ENCODE data around the gene SETD1B.

The SETD1B gene

DNA sequence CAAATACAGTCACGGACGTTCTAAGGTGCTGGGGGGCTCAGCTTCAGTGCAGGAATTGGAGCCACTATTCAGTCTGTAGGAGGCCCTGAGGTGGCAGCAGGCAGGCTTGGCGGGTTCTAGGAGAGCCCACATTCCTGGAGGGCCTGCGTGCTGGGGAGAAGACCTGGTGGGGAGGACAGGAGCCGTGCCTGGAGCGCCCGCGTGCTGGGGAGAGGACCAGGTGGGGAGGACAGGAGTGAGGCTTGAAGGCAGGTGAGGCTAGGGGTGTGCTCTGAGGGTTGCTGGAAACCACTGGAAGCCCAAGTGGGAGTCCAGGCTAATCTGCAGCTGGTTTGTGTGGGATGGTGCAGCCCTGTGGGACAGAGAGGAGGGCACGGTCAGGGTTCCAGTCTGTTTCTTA, 33.4 kb upstream of the SETD1B start:
- no peak for FAIRE-seq
- TF ChIP-seq POLR2A (IDR thresholded peaks at IDR 0.05; ENCODE audit: low read depth, low read length) (no peak), POLR2AphosphoS5 (IDR thresholded peaks at IDR 0.05; ENCODE audit: low read depth, low read length) (no peak), TAF1 (IDR thresholded peaks at IDR 0.05; ENCODE audit: borderline replicate concordance, low read depth, low read length) (no peak)
- DNase-seq (ENCODE audit: insufficient read length) = no peak

DNA sequence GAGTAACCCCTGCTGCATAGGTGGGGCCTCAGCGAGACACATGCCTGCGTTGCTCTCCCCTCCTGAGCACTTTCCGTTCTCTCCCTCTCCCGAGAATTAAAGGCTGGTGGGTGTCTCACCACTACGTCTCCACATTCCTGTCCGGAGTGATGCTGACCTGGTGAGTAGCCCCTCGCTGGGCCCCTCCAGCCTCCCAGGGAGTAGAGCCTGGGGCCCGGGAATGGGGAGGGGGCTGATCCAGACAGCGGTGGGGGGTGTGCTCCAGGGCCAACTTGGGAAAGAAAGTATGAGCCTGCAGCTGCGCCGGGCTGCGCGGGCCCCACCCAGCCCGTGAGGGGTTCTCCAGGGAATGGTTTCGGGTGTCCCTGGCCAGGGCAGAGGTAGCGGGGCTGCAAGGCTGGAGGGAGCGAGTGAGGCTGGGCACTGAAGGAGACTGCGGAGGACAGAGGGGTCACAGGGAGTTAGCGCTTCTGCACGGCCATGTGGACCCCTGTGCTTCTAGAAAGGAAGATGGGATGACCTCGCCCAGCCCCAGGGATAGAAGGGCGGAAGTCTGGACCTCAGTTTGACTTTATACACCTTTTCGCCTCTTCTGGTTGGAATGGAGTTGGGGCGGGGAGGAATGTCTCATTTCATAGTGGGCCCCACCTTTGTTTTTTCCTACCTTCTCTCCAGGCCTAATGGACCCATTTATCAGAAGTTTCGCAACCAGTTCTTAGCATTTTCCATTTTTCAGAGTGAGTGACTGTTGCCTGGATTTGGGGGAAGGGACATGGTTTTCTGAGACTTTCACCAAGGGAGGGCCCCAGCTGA, 32.8 kb upstream of the SETD1B start:
- TF ChIP-seq POLR2A (IDR thresholded peaks at IDR 0.05; ENCODE audit: low read depth, low read length) (no peak), POLR2AphosphoS5 (IDR thresholded peaks at IDR 0.05; ENCODE audit: low read depth, low read length) (no peak), TAF1 (IDR thresholded peaks at IDR 0.05; ENCODE audit: borderline replicate concordance, low read depth, low read length) (no peak)
- DNase-seq (ENCODE audit: insufficient read length) = no peak
- no peak for FAIRE-seq

DNA sequence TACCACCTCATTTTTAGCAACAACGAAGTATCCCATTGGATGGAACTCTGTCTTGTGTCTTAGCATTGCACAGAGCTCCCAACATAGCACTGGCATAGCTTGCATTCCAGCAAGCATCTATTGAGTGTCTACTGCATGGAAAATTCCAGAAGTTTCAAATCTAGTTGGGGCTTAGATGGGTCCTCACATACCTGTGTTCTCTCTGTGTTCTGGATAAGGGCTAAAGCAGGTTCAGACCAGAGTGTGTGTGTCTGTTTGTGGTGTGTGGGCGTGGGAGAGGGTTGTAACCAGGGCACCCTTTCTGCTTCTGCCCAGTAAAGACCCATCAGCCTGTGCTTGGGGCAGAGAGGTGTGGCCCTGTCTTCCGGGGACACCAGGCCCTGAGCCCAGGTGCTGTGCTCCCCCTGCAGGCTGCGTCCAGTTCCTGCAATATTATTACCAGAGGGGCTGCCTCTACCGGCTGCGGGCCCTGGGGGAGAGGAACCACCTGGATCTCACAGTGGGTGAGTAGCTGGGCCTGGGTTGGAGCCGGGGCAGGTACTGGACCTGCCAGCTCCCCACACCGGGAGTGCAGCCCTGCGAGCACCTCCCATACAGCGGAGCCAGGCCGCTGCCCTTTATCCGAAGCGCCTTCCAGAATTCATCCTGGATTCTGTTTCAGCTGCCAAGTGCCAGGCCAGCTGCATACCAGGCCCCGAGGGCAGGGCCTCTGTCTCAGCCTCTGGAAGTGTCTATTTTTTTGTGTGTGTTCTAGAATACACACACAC, 30.6 kb upstream of the SETD1B start:
- TF ChIP-seq POLR2AphosphoS5 (IDR thresholded peaks at IDR 0.05; ENCODE audit: low read depth, low read length) (no peak), TAF1 (IDR thresholded peaks at IDR 0.05; ENCODE audit: borderline replicate concordance, low read depth, low read length) (no peak), POLR2A (IDR thresholded peaks at IDR 0.05; ENCODE audit: low read depth, low read length) (no peak)
- DNase-seq (ENCODE audit: insufficient read length) = peak; percentile 95
- peak; percentile 99 for FAIRE-seq

DNA sequence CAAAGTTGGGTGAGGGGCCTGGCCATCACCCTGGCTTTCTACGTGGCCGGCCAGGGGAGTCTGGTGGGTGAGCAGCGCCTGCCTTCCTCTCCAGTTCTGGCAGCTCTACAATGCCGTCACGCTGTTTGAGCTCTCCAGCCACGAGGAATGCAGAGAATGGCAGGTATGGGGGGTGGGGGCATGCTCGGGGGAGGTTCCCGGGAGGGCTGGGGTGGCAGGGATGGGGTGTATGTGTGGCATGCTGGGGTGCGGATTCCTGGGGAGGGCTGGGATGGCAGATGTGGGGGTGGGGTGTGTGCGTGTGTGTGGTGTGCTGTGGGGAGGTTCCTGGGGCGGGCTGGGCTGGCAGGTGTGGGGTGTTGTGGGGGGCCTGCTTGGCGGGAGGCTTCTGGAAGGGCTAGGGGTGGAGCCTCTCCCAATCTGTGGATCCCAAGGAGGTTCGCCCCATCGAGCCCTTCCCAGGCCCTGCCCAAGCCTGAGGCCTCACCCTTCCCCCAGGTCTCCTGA, 28.8 kb upstream of the SETD1B start:
- FAIRE-seq (no peak), DNase-seq (ENCODE audit: insufficient read length) (no peak)
- TF ChIP-seq POLR2A (IDR thresholded peaks at IDR 0.05; ENCODE audit: low read depth, low read length) (no peak), POLR2AphosphoS5 (IDR thresholded peaks at IDR 0.05; ENCODE audit: low read depth, low read length) (no peak), TAF1 (IDR thresholded peaks at IDR 0.05; ENCODE audit: borderline replicate concordance, low read depth, low read length) (no peak)

DNA sequence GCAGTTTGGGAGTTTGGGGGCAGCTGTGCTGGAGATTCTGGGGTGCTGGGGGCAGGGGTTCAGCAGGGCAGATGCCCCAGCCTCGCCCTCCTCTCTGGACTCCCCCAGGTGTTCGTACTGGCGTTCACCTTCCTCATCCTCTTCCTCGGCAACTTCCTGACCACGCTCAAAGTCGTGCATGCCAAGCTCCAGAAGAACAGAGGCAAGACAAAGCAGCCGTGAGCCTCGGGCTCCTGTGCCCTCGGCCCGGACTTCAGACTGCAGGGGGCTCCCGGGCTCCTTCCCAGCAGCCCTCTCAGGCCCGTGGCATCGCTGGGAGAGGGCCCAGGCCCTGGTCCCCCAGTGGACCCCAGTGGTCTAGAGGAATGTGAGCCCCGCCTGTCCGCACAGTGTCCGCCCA, 28.3 kb upstream of the SETD1B start:
- TF ChIP-seq POLR2A (IDR thresholded peaks at IDR 0.05; ENCODE audit: low read depth, low read length) (no peak), TAF1 (IDR thresholded peaks at IDR 0.05; ENCODE audit: borderline replicate concordance, low read depth, low read length) (no peak), POLR2AphosphoS5 (IDR thresholded peaks at IDR 0.05; ENCODE audit: low read depth, low read length) (no peak)
- FAIRE-seq (no peak), DNase-seq (ENCODE audit: insufficient read length) (no peak)

DNA sequence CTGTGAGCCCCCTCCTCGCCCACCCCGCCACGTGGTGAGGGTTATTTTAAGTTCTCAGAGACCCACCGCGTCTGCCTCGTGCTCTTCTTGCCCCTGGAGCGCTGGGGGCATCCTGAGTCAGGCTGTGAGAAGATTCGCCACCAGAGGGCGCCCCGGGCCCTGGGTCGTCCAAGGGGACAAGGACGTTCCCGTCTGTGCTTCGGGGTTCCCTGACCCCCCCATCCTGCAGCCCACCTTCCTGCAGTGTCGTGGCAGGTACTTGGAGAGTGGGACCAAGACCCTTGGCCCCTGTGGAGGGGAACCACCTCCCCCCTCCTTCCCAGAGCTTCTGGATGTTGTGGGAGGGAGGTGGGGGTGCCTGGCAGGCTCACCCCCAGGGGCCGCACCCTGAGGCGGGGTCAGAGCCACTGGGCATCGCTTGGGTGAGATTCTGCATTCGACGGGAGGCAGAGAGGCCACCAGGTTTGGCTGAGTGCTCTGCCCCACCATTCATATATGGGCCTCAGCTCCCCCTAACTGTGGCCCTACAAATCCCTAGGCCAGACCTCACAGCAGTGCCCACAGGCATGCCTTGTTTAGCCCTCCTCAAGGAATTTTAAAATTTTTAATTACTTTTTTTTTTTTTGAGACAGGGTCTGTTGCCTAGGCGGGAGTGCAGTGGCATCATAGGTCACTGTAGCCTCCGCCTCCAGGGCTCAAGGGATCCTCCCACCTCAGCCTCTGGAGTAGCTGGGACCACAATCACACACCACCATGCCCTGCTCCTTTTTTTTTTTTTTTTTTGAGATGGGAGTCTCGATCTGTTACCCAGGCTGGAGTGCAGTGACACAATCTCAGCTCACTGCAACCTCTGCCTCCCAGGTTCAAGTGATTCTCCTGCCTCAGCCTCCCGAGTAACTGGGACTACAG, 27.4 kb upstream of the SETD1B start:
- DNase-seq (ENCODE audit: insufficient read length) (peak; percentile 96), FAIRE-seq (peak; percentile 99)
- TF ChIP-seq TAF1 (IDR thresholded peaks at IDR 0.05; ENCODE audit: borderline replicate concordance, low read depth, low read length) (no peak), POLR2AphosphoS5 (IDR thresholded peaks at IDR 0.05; ENCODE audit: low read depth, low read length) (no peak), POLR2A (IDR thresholded peaks at IDR 0.05; ENCODE audit: low read depth, low read length) (no peak)

DNA sequence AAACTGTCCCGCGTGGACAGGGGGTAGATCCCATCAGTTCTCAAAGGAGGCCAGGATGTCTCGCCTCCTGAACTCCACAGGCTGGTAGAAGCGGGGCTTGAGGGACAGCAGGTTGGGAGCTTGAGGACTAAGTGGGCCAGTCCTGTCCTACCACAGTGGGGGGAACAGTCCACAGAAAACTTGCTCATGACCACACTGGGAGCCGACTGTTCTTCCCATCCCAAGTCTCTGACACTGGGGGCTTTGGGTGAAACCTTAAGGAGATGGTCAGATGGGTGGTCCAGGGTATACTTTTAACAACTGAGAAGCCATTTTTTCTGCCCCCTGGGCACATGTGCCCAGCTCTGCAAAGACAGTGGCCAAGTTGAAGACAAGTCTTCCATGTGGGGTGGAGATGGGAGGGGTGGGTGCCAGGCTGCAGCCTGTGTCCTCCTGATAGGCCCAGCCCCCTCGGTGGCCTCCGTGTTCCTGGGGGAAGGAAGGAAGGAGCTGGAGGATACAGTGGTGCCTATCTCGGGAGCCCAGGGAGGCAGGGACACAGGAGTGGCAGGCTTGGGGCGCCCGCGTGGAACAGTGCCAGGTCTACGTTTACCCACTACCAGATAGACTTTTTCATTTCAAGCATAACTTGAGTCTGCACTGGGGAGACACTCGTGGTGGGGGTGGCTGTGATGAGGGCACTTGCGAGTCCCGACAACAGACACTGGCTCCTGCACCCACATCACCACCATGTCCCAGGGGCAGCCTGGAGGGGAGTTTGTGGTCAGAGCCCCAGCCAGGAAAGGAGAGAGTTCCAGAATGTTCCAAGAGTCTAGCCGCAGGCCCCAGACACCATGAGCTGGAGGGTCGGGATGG, 25.0 kb upstream of the SETD1B start:
- DNase-seq (ENCODE audit: insufficient read length) (no peak), FAIRE-seq (no peak)
- TF ChIP-seq TAF1 (IDR thresholded peaks at IDR 0.05; ENCODE audit: borderline replicate concordance, low read depth, low read length) = no peak
- no peak for TF ChIP-seq POLR2AphosphoS5 (IDR thresholded peaks at IDR 0.05; ENCODE audit: low read depth, low read length)
- 0 out of 2 replicates have a peak, but pooled peaks have one; percentile 26 for TF ChIP-seq POLR2A (IDR thresholded peaks at IDR 0.05; ENCODE audit: low read depth, low read length)

DNA sequence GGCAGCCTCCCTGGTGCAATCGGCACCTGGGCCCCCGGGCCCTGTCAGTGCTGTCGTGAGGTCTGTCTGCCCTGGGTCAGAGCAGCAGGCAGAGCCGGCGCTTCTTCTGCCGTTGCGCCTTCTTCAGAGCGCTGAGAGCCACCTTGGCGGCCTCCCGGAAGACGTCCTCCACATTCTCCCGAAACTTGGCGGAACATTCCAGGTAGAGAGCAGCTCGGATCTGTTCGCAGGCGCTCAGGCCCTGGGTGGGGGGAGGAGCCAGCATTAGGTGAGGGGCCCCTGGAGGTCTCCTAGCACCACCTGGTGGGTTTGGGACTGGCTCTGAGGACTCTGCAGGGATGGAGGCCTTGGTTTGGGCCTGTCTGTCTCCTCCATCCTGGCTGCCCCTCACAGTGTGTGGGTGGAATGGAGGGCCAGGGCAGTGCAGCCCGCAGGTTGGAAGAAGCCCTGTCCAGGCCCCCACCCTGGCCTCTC, 24.4 kb upstream of the SETD1B start:
- TF ChIP-seq POLR2AphosphoS5 (IDR thresholded peaks at IDR 0.05; ENCODE audit: low read depth, low read length) (no peak), POLR2A (IDR thresholded peaks at IDR 0.05; ENCODE audit: low read depth, low read length) (no peak), TAF1 (IDR thresholded peaks at IDR 0.05; ENCODE audit: borderline replicate concordance, low read depth, low read length) (no peak)
- no peak for DNase-seq (ENCODE audit: insufficient read length)
- no peak for FAIRE-seq

DNA sequence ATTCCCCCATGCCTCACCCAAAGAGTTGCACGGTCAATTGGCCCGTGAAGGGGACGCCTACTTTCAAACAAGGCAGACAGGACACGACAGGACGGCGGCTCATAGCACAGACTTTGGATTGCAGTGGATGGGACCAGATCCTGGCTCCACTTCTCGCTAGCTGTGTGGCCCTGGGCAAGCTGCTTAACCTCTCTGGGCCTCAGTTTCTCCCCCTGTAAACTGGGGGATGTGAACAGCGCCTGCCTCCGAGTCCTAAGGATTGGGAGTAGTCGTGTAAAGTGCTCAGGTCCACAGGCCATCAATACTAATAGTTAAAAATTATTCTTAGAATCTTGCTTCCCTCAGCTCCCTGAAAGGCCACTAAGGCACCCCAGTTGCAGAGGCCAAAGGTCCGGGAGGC, 23.4 kb upstream of the SETD1B start:
- DNase-seq (ENCODE audit: insufficient read length) (no peak), FAIRE-seq (no peak)
- TF ChIP-seq POLR2AphosphoS5 (IDR thresholded peaks at IDR 0.05; ENCODE audit: low read depth, low read length) (no peak), TAF1 (IDR thresholded peaks at IDR 0.05; ENCODE audit: borderline replicate concordance, low read depth, low read length) (no peak)

DNA sequence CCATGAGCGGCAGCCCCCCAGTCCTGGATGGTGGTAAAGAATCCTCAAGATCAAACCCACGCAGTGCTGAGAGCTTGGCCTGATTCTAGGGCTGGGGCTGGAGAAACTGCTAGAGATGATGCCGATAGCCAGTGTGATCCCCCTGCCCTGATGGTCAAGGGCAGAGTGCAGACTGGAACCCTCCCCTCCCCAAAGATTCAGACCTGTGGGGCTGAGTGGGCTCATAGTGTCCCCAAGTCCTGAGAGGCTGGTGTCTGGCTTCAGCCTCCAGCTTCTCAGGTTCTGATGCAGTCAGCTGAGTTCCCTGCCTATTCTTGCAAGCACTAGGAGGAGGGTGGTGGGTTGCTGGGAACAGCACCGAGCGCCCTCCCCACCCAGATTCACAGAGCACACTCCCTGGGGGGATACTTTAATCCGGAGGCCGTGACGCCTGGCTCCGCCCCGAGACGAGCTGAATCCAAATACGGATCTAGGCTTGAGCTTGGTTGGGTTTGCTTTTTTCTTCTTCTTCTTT, 22.3 kb upstream of the SETD1B start:
- FAIRE-seq (no peak), DNase-seq (ENCODE audit: insufficient read length) (no peak)
- TF ChIP-seq POLR2A (IDR thresholded peaks at IDR 0.05; ENCODE audit: low read depth, low read length) (no peak), POLR2AphosphoS5 (IDR thresholded peaks at IDR 0.05; ENCODE audit: low read depth, low read length) (no peak), TAF1 (IDR thresholded peaks at IDR 0.05; ENCODE audit: borderline replicate concordance, low read depth, low read length) (no peak)

Data from GM12892 (cell line).